GM12878 (cell line): Measurements from ENCODE around the gene TCF4. TPM values are rescaled to one million over a fixed set of nuclear protein-coding genes. Genes with fewer than 3 reads are reported as not detected.

ENCODE experiments used
- ATAC-seq: fragments of 200-7000 bp; cut with Tn5 transposase; 3 replicates; pipeline ENCODE4 v1.9.1; 2020; ENCODE audit warnings: mild to moderate bottlenecking, moderate library complexity
- BruUV-seq: library from RNA; stranded (reverse); fragments of 400-500 nt; replicated peaks from 2 replicates; lab custom pipeline; 2021; lab: Mats Ljungman, UMichigan
- CTCF ChIA-PET: fragments of 300-600 bp; sonication (Branson Sonifier 250); formaldehyde crosslinking; extraction: SDS; loops from one replicate; lab custom pipeline; 2021; ENCODE audit warnings: inconsistent platforms; lab: Yijun Ruan, JAX
- POLR2A ChIA-PET: fragments of 350-600 bp; formaldehyde crosslinking; extraction: SDS; loops from one replicate; lab custom pipeline; 2021; ENCODE audit warnings: inconsistent platforms; lab: Charles Lee
- RAD21 ChIA-PET: fragments of 300-600 bp; sonication (Branson Sonifier 250); formaldehyde crosslinking; loops from one replicate; lab custom pipeline; 2023; ENCODE audit warnings: antibody characterized with exemption; ENCODE audit not compliant: unreplicated experiment; lab: Charles Lee
- SMC1A ChIA-PET: fragments of 300-600 bp; sonication (Branson Sonifier 250); formaldehyde crosslinking; loops from one replicate; lab custom pipeline; 2023; ENCODE audit not compliant: unreplicated experiment, uncharacterized antibody; lab: Charles Lee
- DNase-seq: peaks from one replicate; pipeline ENCODE4 v3.0.0-alpha.2; 2011; ENCODE audit warnings: low read depth, low spot score
- FAIRE-seq: peaks from 3 replicates; lab custom pipeline; 2011; peaks lifted over from hg19 to GRCh38; lab: Jason Lieb, UNC
- H2AFZ ChIP-seq: 2 replicates; pipeline ENCODE4 v1.6.0; 2011; ENCODE audit warnings: low read depth, low read length, control low read depth; ENCODE audit not compliant: control insufficient read depth
- H3K27ac ChIP-seq: 2 replicates; pipeline ENCODE4 v1.5.1; 2011; ENCODE audit warnings: control low read depth; ENCODE audit not compliant: control insufficient read depth, insufficient read depth
- H3K27me3 ChIP-seq, 2 experiments: replicated peaks in 1 of 2; 2 replicates each; pipeline versions ENCODE4 v1.6.0 to v1.6.1; 2011; ENCODE audit warnings: low read length in 1 of 2; ENCODE audit not compliant: control insufficient read depth in 2 of 2, insufficient read depth in 2 of 2
- H3K36me3 ChIP-seq, 2 experiments: 2 replicates each; pipeline ENCODE4 v1.5.1; 2011; ENCODE audit warnings: low read length in 1 of 2; ENCODE audit not compliant: control insufficient read depth in 2 of 2, insufficient read depth in 2 of 2
- H3K4me1 ChIP-seq: 2 replicates; pipeline ENCODE4 v1.6.1; 2011; ENCODE audit warnings: mild to moderate bottlenecking, low read length, moderate library complexity, mixed read lengths; ENCODE audit not compliant: control insufficient read depth, insufficient read depth
- H3K4me2 ChIP-seq: 2 replicates; pipeline ENCODE4 v1.6.0; 2011; ENCODE audit warnings: control low read depth; ENCODE audit not compliant: control insufficient read depth, insufficient read depth
- H3K4me3 ChIP-seq: fragments of 200-600 bp; sonication (generic); 2 replicates; pipeline ENCODE4 v1.5.1; 2016
- H3K79me2 ChIP-seq: 2 replicates; pipeline ENCODE4 v1.6.0; 2011; ENCODE audit warnings: low read length; ENCODE audit not compliant: control insufficient read depth, insufficient read depth
- H3K9ac ChIP-seq: 2 replicates; pipeline ENCODE4 v1.8.0; 2011; ENCODE audit warnings: low read length, control low read depth, mixed read lengths; ENCODE audit not compliant: control insufficient read depth, insufficient read depth
- H3K9me3 ChIP-seq: replicated peaks from 3 replicates; pipeline ENCODE4 v1.5.1; 2011; ENCODE audit warnings: mild to moderate bottlenecking, low read length; ENCODE audit not compliant: control insufficient read depth, insufficient read depth
- H4K20me1 ChIP-seq: 2 replicates; pipeline ENCODE4 v1.6.0; 2011; ENCODE audit not compliant: control insufficient read depth, insufficient read depth
- ATF2 ChIP-seq: IDR thresholded peaks from 2 replicates; pipeline ENCODE4 v1.6.1; 2012; ENCODE audit warnings: low read length, inconsistent platforms
- BCL11A ChIP-seq: IDR thresholded peaks from 2 replicates; pipeline ENCODE4 v1.6.1; 2011; ENCODE audit warnings: low read depth, low read length
- CBX5 ChIP-seq: sonication (generic); IDR thresholded peaks from 2 replicates; pipeline ENCODE4 v1.6.1; 2016; ENCODE audit warnings: low read depth, moderate library complexity, mild to moderate bottlenecking, inconsistent platforms
- CHD2 ChIP-seq: IDR thresholded peaks from 2 replicates; pipeline ENCODE4 v1.6.1; 2011; ENCODE audit warnings: low read depth, low read length, improper control_type of control experiment, borderline replicate concordance
- HDGF ChIP-seq: fragments of 450-650 bp; IDR thresholded peaks from 2 replicates; pipeline ENCODE4 v1.6.1; 2016; ENCODE audit warnings: antibody characterized with exemption
- NFYB ChIP-seq: IDR thresholded peaks from 2 replicates; pipeline ENCODE4 v1.6.1; 2011; ENCODE audit warnings: low read depth, mild to moderate bottlenecking, low read length, improper control_type of control experiment, moderate library complexity; ENCODE audit not compliant: insufficient read depth
- NR2C1 ChIP-seq: fragments of 450-650 bp; IDR thresholded peaks from 2 replicates; pipeline ENCODE4 v1.6.1; 2017; ENCODE audit warnings: antibody characterized with exemption, mild to moderate bottlenecking, moderate library complexity
- PAX5 ChIP-seq: IDR thresholded peaks from 2 replicates; pipeline ENCODE4 v1.6.1; 2011; ENCODE audit warnings: low read depth, low read length, borderline replicate concordance
- RELA ChIP-seq: fragments of 450-650 bp; IDR thresholded peaks from 2 replicates; pipeline ENCODE4 v1.8.0; 2014; ENCODE audit warnings: borderline replicate concordance; ENCODE audit not compliant: partially characterized antibody
- RELB ChIP-seq: fragments of 450-650 bp; IDR thresholded peaks from 2 replicates; pipeline ENCODE4 v1.6.1; 2017; ENCODE audit warnings: low read depth, mild to moderate bottlenecking, moderate library complexity
- SPI1 ChIP-seq: IDR thresholded peaks from 2 replicates; pipeline ENCODE4 v1.6.1; 2011; ENCODE audit warnings: low read depth, mild to moderate bottlenecking, low read length, moderate library complexity, borderline replicate concordance; ENCODE audit not compliant: insufficient read depth
- WGBS: methylation state at CpG from one replicate; pipeline ENCODE4 v1.1.6; 2016; ENCODE audit warnings: low lambda C conversion rate; ENCODE audit not compliant: insufficient replicate concordance, insufficient coverage; ENCODE audit errors: missing lambda C conversion rate; 5-methylcytosine and 5-hydroxymethylcytosine counted together
- in situ Hi-C: fragments of 300-500 bp; cut with MboI; formaldehyde crosslinking; loops from 9 replicates; pipeline ENCODE4 v1.14.3; 2018; ENCODE audit warnings: mixed read lengths
- intact Hi-C: fragments of 100-400 bp; cut with micrococcal nuclease; formaldehyde crosslinking; loops from one replicate; pipeline ENCODE4 v1.14.2; 2022; ENCODE audit not compliant: unreplicated experiment
- polyA plus RNA-seq, 11 experiments: library from polyadenylated mRNA; depleted of rRNA in 4 of 11; unstranded in 6 of 11; stranded (reverse) in 5 of 11; fragments of >200 nt; fragmentation: Nextera tagmentation in 4 of 11; fragmentation: Illumina TruSeq in 1 of 11; extraction: Ambion mirVana in 4 of 11; extraction: Trizol in 1 of 11; gene quantifications; 1 replicate in 1 of 11; 2 replicates in 10 of 11; pipeline versions ENCODE4 v1.2.1 to v1.2.3, GENCODE V29; 2011 to 2016; ENCODE audit warnings: inconsistent platforms in 2 of 11, missing spikeins in 2 of 11, low read depth in 1 of 11
- total RNA-seq, 4 experiments: library from RNA; depleted of rRNA in 3 of 4; stranded (reverse); fragments of >200 nt in 3 of 4; fragmentation: Illumina TruSeq in 1 of 4; extraction: Trizol in 1 of 4; gene quantifications; 2 replicates each; pipeline versions ENCODE4 v1.2.1 to v1.2.3, GENCODE V29; 2013 to 2021
- TF ChIP-seq, protein P1 (sequence below): fragments of 450-650 bp; conservative IDR thresholded peaks from 2 replicates; pipeline ENCODE4 v1.6.1; 2017; ENCODE audit warnings: mild to moderate bottlenecking, moderate library complexity
- TF ChIP-seq, protein P2 (sequence below): IDR thresholded peaks from 2 replicates; pipeline ENCODE4 v1.6.1; 2012; ENCODE audit warnings: mild to moderate bottlenecking, low read depth, low read length

TCF4 gene
- total and polyA plus RNA-seq, 10 of the 15 experiments (the other 5 are each of a cell fraction or from before 2014, with no cell fraction given): 15.2 to 94.0 (median 31.5) TPM

DNA sequence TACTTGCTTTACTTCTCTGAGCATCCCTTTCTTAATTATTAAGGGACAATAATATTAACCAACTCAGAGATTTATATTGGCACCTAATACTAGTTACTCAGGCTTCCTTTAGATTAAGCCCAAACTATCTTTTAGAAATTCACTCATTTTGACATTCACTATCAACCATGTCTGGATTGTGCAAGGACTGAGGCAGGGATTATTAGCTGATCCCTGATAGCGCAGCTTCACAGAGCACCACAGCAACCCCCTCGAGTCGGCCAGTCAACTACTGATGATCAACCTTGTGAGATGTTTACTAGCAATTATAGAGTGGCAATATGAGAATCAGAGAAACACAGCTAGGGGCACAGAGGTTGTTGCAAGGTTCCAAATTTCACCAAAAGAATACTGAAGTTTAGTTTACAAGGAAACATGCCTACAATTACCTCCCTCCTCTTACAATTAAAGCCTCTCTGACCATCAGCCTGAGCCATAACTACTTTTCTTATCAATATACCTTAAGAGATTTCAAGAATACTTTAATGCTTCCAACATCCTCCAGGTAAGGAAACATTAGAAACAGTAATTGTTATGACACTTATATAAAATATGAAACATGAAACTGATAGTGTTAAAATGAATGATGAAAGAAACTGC, 191.6 kb downstream of the TCF4 start:
- no peaks in the 10 kb centered on the region for H3K27me3 ChIP-seq

More for the DNA sequence above, 191.6 kb downstream of the TCF4 start:
- H3K27ac ChIP-seq: no peak overlapping the region
- ChIA-PET CTCF (interaction anchor here (0.9 to 2.8 kb wide), 3 partner anchors 12 to 162 kb away, joined by 3 to 10 read pairs (median 6); no protein-coding TSS in a partner anchor), RAD21 (interaction anchor here (0.9 kb wide), 1 partner anchor 162 kb away, joined by 3 read pairs; no protein-coding TSS in a partner anchor), POLR2A (no interaction called here)
- no peak overlapping the region for H2AFZ ChIP-seq
- ATAC-seq (no peak), DNase-seq (no peak), FAIRE-seq (no peak)
- in situ Hi-C loops: no loop called here
- 81% methylated on average over 3 of the region's 3 CpGs for WGBS
- no peak overlapping the region for H3K9ac ChIP-seq
- H3K4me2 ChIP-seq: no peak overlapping the region
- no peaks in the 10 kb centered on the region for H3K4me1 ChIP-seq
- BruUV-seq: no TSS peak
- H3K4me3 ChIP-seq: no peak overlapping the region
- no peaks in the 10 kb centered on the region for H3K36me3 ChIP-seq
- H4K20me1 ChIP-seq: no peaks in the 10 kb centered on the region
- TF ChIP-seq NFYB: no peak
- no peak for TF ChIP-seq RELA
- no peak for TF ChIP-seq HDGF
- TF ChIP-seq, protein P1, sequence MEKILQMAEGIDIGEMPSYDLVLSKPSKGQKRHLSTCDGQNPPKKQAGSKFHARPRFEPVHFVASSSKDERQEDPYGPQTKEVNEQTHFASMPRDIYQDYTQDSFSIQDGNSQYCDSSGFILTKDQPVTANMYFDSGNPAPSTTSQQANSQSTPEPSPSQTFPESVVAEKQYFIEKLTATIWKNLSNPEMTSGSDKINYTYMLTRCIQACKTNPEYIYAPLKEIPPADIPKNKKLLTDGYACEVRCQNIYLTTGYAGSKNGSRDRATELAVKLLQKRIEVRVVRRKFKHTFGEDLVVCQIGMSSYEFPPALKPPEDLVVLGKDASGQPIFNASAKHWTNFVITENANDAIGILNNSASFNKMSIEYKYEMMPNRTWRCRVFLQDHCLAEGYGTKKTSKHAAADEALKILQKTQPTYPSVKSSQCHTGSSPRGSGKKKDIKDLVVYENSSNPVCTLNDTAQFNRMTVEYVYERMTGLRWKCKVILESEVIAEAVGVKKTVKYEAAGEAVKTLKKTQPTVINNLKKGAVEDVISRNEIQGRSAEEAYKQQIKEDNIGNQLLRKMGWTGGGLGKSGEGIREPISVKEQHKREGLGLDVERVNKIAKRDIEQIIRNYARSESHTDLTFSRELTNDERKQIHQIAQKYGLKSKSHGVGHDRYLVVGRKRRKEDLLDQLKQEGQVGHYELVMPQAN: no peak
- TF ChIP-seq SPI1: no peak
- TF ChIP-seq CHD2: no peak
- no peak for TF ChIP-seq RELB
- no peak for TF ChIP-seq BCL11A
- TF ChIP-seq ATF2: no peak
- TF ChIP-seq NR2C1: no peak
- TF ChIP-seq, protein P2, sequence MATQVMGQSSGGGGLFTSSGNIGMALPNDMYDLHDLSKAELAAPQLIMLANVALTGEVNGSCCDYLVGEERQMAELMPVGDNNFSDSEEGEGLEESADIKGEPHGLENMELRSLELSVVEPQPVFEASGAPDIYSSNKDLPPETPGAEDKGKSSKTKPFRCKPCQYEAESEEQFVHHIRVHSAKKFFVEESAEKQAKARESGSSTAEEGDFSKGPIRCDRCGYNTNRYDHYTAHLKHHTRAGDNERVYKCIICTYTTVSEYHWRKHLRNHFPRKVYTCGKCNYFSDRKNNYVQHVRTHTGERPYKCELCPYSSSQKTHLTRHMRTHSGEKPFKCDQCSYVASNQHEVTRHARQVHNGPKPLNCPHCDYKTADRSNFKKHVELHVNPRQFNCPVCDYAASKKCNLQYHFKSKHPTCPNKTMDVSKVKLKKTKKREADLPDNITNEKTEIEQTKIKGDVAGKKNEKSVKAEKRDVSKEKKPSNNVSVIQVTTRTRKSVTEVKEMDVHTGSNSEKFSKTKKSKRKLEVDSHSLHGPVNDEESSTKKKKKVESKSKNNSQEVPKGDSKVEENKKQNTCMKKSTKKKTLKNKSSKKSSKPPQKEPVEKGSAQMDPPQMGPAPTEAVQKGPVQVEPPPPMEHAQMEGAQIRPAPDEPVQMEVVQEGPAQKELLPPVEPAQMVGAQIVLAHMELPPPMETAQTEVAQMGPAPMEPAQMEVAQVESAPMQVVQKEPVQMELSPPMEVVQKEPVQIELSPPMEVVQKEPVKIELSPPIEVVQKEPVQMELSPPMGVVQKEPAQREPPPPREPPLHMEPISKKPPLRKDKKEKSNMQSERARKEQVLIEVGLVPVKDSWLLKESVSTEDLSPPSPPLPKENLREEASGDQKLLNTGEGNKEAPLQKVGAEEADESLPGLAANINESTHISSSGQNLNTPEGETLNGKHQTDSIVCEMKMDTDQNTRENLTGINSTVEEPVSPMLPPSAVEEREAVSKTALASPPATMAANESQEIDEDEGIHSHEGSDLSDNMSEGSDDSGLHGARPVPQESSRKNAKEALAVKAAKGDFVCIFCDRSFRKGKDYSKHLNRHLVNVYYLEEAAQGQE: no peak
- no peak for TF ChIP-seq PAX5
- no peak for TF ChIP-seq CBX5
- TF ChIP-seq, all 136 proteins: peak for 0
- SMC1A ChIA-PET: no interaction called here
- intact Hi-C loops: no loop called here
- Histone ChIP-seq H3K9me3 (no peaks in the 10 kb centered on the region), H3K79me2 (no peaks in the 10 kb centered on the region)
